Measurements from ENCODE around the gene SLC16A10.
"Not testable (repeated sequence)": the region's sequence is repeated elsewhere in the genome, so short reads cannot be mapped to it uniquely, and the experiment has no call there.

Gene SLC16A10

GRCh38 chr6:111134236-111134869, 47.0 kb downstream of the SLC16A10 start:
- not testable (repeated sequence) for DNase-seq

- DNase-seq = not testable (repeated sequence)
These were observed 50.3 kb downstream of the SLC16A10 start for GRCh38 chr6:111137489-111138093.

GRCh38 chr6:111147440-111147839, 60.1 kb downstream of the SLC16A10 start:
- DNase-seq = no peak

GRCh38 chr6:111148110-111148509, 60.8 kb downstream of the SLC16A10 start:
- DNase-seq = no peak

DNA sequence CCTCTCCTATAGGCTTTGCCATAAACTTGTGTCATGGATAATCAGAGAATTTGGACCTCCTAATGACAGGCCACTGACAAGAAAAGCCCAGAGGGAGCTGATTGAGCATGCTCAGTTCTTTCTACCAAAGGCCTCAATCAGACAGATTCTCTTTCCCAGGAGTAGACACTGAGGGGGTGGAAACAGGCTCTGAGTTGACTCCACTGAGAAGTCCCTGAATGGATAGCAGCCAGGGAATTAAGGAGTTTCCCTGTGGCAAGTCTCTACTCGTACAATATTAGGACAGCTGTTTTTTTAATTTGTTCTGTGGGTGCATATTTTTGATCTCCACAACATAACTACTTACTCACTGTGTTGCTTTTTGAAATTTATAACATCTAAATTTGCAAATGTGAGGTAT, 63.3 kb downstream of the SLC16A10 start:
- no peak for DNase-seq

- DNase-seq = no peak
These were observed 67.7 kb downstream of the SLC16A10 start for GRCh38 chr6:111154981-111155380.

DNA sequence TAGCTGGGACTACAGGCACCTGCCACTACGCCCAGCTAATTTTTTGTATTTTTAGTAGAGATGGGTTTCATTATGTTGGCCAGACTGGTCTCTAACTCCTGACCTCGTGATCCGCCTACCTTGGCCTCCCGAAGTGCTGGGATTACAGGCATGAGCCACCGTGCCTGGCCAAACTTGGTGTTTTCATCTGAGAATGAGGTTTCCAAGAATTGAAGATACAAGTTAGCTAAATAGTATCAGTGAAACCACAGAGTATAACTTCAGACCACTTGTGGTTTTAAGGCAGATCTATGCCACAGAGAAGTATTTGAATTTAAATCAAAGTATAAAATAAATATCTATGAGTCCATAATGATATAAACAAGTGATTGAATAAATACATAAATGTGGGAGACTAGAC, 70.1 kb downstream of the SLC16A10 start:
- no peak for DNase-seq

DNA sequence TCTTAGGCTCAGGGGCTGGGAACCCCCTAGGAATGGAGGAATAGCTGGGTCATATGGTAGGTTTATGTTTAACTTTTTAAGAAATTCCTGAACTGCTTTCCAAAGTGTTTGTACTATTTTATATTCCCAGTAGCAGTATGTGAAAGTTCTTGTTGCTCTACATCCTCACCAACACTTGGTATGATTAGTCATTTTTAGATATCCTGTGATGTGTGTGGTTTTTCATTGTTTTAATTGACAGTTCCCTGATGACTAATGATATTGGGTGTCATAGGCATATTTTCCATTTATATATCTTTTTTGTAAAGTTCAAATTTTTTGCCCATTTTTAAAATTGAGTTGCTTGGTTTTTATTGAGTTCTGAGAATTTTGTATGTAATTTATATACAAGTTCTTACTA, 72.3 kb downstream of the SLC16A10 start:
- no peak for DNase-seq

- DNase-seq = no peak
These were observed 74.3 kb downstream of the SLC16A10 start for GRCh38 chr6:111161650-111162049.

GRCh38 chr6:111162504-111162903, 75.2 kb downstream of the SLC16A10 start:
- no peak for DNase-seq

GRCh38 chr6:111171577-111172400, 84.5 kb downstream of the SLC16A10 start:
- no peak for DNase-seq

- DNase-seq = no peak
These were observed 85.3 kb downstream of the SLC16A10 start for GRCh38 chr6:111172563-111172962.

- no peak for DNase-seq
These were observed 86.0 kb downstream of the SLC16A10 start for GRCh38 chr6:111173341-111173740.

DNA sequence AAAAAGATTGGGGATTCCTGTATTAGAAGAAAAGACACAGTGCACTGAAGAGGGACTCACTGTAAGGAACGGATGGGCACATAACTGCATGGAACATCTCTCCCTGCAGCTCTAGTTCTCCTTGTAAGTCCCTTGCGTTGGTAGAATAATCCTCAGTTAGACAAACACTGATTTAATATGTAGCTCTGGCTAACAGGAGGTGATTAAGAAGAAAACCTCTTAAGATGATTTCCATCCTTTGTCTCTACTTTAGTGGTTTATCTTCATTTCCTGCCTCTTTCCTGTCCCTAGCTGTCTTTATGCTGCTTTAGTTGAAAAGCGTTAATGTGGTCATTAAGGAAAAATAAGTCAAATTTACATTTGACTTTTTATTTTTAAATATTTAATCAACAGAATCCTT, 86.6 kb downstream of the SLC16A10 start:
- no peak for DNase-seq

DNA sequence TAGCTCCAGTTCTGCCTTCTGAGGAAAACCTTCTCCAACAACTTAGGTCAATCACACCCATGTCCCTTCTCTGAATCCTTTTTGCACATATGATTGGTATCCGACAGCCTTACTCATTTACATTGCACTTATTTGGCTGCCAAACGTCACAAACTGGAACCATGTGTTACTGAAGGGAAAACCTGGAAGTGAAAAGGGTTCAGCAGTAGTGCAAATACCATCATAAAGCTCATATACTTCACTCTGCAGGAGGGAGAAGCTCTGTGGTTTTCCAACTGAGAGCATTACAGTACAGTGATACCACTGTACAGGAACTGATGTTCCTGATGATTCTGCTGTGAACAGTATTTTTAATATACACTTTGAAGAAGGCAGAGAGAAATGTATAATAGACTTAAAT, 87.8 kb downstream of the SLC16A10 start:
- no peak for DNase-seq

DNA sequence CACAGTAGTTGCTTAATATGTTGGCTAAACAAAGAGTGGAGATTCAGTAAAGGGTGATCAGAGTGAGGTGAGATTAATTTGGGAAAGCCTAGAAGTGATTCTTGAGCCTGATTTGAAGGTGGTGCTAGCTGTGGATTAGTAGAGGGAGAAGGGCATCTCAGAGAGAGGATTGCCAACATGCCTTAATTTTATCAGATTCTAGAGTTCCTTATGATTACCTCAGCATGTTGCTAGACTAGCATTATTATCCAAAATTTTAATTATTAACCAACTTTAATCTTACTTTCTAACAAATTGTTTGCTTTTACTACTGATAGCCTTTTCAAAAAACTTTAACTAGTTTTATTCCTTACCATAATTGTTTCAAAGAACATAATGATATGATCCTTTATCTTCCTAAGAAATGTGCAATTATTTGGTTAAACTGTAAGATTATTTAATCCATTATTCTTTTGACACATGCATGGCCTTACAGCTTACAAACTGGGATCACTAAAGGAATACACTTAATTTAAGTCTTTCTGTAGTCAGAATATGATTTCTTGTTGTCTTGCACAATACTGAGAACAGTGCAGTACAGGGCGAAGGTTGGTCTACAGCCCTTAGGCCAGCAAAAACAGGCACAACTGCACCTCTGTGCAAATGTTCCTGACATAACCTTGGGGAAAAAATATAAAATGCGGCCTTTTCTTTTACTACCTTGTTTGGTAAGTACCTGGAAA, 88.9 kb downstream of the SLC16A10 start:
- DNase-seq = no peak

- no peak for DNase-seq
These were observed 89.4 kb downstream of the SLC16A10 start for GRCh38 chr6:111176760-111177099.

DNA sequence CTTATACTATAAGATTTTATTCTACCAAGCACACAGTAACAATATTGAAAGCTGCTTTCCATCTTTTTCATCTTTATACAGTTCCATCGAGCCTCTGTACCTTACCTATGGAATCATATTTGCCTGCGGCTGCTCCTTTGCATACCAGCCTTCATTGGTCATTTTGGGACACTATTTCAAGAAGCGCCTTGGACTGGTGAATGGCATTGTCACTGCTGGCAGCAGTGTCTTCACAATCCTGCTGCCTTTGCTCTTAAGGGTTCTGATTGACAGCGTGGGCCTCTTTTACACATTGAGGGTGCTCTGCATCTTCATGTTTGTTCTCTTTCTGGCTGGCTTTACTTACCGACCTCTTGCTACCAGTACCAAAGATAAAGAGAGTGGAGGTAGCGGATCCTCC, 89.8 kb downstream of the SLC16A10 start:
- DNase-seq = no peak

DNA sequence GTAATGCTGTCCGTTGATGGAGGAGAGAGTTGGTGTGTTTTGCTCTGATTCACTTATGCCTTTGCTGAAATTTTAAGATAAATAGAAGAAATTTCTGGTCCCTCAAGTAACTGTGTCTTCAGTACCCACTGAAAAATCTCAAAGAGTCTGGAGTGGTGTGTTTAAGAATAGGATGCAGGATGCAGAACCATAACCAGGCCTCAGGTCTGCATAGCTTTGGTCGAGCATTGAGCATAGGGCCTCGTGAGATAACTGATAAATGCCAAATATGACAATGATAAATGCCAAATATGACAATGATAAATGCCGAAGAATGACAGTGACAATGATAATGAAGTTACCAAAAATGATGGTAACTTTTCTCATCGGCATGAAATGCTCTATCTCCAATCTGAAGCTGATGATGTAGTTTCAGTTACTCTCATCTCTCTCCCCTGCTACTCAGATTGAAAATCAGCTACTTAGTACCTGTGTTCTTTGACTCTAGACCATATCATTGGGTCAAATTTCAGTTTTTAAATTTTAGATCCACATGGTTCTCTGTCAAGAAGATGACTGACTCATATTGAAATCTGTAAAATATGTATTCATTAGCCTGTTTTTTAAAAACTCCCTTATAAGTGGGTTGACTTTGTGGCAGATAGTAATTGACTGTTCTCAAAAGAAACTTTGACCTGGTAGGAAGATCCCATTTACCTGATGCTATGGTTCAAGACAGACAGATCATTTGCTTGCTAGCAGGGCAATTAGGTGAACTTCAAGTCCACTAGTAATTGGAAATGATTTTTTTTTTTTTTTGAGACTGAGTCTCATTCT, 96.6 kb downstream of the SLC16A10 start:
- no peak for DNase-seq

- DNase-seq = no peak
These were observed 97.7 kb downstream of the SLC16A10 start for GRCh38 chr6:111184827-111185532.

DNA sequence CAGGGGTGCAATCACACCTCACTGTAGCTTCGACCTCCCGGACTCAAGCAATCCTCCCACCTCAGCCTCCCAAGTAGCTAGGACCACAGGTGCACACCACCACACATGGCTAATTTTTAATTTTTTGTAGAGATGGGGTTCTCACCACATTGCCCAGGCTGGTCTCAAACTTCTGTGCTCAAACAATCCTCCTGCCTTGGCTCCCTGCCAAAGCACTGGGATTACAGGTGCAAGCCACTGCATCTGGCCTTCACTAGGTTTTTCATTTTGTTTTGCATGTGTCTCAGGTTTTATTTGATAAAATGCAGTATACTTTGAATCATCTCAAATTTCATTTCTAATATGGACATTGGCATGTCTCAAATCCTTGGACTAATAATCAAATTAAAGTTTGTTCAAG, 98.7 kb downstream of the SLC16A10 start:
- no peak for DNase-seq

DNA sequence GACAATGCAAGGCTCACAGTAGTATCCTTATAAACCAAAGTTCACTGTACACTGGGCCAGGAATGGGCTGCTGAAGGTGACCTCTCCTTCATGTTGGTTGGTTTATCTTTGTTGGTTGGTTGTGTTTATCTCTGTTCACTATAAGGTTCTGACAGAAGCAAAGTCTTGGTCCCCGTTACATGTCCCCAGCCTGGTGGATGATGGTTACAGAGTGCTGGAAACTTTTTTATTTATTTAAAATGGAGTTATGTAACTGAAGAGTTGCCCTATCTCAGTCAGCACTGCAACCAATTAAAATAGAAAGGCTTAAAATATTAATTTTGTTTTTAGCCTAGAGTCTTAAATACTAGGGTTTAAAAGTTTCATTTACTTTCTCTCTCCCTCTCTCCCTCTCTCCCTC, 100.6 kb downstream of the SLC16A10 start:
- DNase-seq = no peak

Data from NCI-H1092 treated with DMSO at 0.1 percent for 48 hours (cell line).